ENCODE data around the gene MARCHF7. TPM values are rescaled to one million over a fixed set of nuclear protein-coding genes. Genes with fewer than 3 reads are reported as not detected.
"Not testable (repeated sequence)": the region's sequence is repeated elsewhere in the genome, so short reads cannot be mapped to it uniquely, and the experiment has no call there.

MARCHF7 gene
- total RNA-seq, 1 donor from 2014 or later = 86.7 TPM

- Mint-ChIP-seq H3K27me3 (no peaks in the 10 kb centered on the region), H3K4me1 (peaks cover 79% of the 10 kb centered on the region), H3K27ac (no peak overlapping the region), H3K9me3 (no peaks in the 10 kb centered on the region), H3K4me3 (no peak overlapping the region), H3K36me3 (ENCODE audit: low read depth) (peaks cover 80% of the 10 kb centered on the region)
- CTCF ChIA-PET = no interaction called here
- intact Hi-C loops (cut with micrococcal nuclease) = loop anchor here (10.0 kb wide), 2 partner anchors 752 to 1842 kb away; partner anchors contain the start of genes ACVR1 and TANC1
- POLR2A ChIA-PET = no interaction called here
- no peak for DNase-seq
- TF ChIP-seq, protein P1, sequence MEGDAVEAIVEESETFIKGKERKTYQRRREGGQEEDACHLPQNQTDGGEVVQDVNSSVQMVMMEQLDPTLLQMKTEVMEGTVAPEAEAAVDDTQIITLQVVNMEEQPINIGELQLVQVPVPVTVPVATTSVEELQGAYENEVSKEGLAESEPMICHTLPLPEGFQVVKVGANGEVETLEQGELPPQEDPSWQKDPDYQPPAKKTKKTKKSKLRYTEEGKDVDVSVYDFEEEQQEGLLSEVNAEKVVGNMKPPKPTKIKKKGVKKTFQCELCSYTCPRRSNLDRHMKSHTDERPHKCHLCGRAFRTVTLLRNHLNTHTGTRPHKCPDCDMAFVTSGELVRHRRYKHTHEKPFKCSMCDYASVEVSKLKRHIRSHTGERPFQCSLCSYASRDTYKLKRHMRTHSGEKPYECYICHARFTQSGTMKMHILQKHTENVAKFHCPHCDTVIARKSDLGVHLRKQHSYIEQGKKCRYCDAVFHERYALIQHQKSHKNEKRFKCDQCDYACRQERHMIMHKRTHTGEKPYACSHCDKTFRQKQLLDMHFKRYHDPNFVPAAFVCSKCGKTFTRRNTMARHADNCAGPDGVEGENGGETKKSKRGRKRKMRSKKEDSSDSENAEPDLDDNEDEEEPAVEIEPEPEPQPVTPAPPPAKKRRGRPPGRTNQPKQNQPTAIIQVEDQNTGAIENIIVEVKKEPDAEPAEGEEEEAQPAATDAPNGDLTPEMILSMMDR (IDR thresholded peaks at IDR 0.05) = no peak
- no peak for ATAC-seq (ENCODE audit: low read depth)
Observed at GRCh38 chr2:159716857-159717256, 4.6 kb downstream of the MARCHF7 start.

DNA sequence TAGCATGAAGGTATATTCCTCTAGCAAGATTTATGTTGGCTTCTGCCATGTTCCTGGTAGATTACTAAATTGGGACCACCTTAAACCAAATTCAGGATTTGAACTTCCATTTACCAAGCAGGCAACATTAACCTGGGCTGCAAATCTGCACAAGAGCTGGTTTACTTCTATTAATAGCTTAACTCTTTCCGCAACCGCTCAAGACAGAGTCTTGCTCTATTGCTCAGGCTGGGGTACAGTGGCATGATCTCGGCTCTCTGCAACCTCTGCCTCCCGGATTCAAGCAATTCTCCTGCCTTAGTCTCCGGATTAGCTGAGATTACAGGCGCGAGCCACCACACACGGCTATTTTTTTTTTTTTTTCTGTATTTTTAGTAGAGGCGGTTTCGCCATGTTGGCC lies 8.4 kb downstream of the MARCHF7 start:
- ATAC-seq (ENCODE audit: low read depth) (no peak), DNase-seq (no peak)
- H3K27me3 Mint-ChIP-seq = no peaks in the 10 kb centered on the region
- H3K9me3 Mint-ChIP-seq = no peaks in the 10 kb centered on the region
- intact Hi-C loops (cut with micrococcal nuclease) = no loop called here
- H3K36me3 Mint-ChIP-seq (ENCODE audit: low read depth) = peaks cover 87% of the 10 kb centered on the region
- no peak overlapping the region for H3K27ac Mint-ChIP-seq
- ChIA-PET POLR2A (interaction anchor here (3.9 kb wide), 1 partner anchor 8 kb away, joined by 14 read pairs; the partner anchor contains the start of gene MARCHF7), CTCF (no interaction called here)
- TF ChIP-seq, protein P1 (IDR thresholded peaks at IDR 0.05) = no peak
- peaks cover 87% of the 10 kb centered on the region for H3K4me1 Mint-ChIP-seq
- H3K4me3 Mint-ChIP-seq = no peak overlapping the region

DNA sequence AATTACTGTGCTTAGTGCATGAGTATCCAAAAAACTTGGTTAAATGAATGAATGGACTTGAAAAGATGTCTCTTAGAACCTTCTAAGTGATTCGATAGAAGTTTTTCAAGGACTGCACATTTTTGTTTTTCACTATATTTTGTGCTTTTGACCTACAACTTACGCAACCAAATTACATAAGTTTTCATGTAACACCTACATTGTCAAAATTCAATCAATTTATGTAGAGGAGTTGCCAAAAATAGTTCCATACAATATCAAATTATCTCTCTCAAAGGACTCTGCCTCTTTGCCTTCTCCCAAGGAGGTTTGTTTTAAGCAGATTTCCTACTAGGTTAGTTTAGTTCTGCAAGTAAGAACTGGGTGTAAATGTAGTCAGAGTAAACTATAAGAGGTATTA lies 10.3 kb downstream of the MARCHF7 start:
- no peak overlapping the region for H3K4me3 Mint-ChIP-seq
- CTCF ChIA-PET = interaction anchor here (1.5 kb wide), 1 partner anchor 11 kb away, joined by 4 read pairs; no protein-coding TSS in a partner anchor
- no peaks in the 10 kb centered on the region for H3K27me3 Mint-ChIP-seq
- H3K27ac Mint-ChIP-seq = no peak overlapping the region
- H3K9me3 Mint-ChIP-seq = no peaks in the 10 kb centered on the region
- peaks cover 84% of the 10 kb centered on the region for H3K36me3 Mint-ChIP-seq (ENCODE audit: low read depth)
- no peak for DNase-seq
- POLR2A ChIA-PET = interaction anchor here (3.9 kb wide), 1 partner anchor 10 kb away, joined by 14 read pairs; the partner anchor contains the start of gene MARCHF7
- ATAC-seq (ENCODE audit: low read depth) = no peak
- peaks cover 75% of the 10 kb centered on the region for H3K4me1 Mint-ChIP-seq
- TF ChIP-seq, protein P1 (IDR thresholded peaks at IDR 0.05) = no peak
- intact Hi-C loops (cut with micrococcal nuclease) = no loop called here

GRCh38 chr2:159724795-159725572 lies 12.7 kb downstream of the MARCHF7 start:
- ATAC-seq (ENCODE audit: low read depth); CTCF ChIA-PET; H3K4me3 Mint-ChIP-seq; POLR2A ChIA-PET; H3K9me3 Mint-ChIP-seq; H3K27me3 Mint-ChIP-seq; DNase-seq; H3K27ac Mint-ChIP-seq; intact Hi-C loops (cut with micrococcal nuclease): not testable (repeated sequence)
- peaks cover 78% of the 10 kb centered on the region for H3K36me3 Mint-ChIP-seq (ENCODE audit: low read depth)
- peaks cover 69% of the 10 kb centered on the region for H3K4me1 Mint-ChIP-seq

DNA sequence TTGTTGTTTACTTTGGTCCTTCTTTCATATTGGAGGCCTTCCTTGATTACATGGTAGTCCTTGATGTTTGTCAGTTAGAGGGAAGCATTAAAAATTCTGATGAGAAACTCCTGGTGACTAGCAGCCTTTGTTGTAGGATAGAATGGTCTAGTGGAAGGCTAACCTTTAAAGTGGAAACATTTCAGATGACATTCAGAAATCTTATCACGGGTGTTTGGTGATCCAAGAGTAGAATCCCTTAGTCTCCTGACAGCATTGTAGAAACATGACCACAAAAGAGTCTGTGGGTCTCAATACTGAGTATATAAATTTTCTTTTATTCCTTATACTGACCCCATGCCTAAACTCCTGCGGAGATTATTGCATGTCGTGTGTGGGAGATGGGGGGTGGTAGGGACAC lies 13.4 kb downstream of the MARCHF7 start:
- Mint-ChIP-seq H3K4me3 (no peak overlapping the region), H3K36me3 (ENCODE audit: low read depth) (peaks cover 77% of the 10 kb centered on the region), H3K9me3 (no peaks in the 10 kb centered on the region), H3K27me3 (no peaks in the 10 kb centered on the region), H3K27ac (no peak overlapping the region), H3K4me1 (peaks cover 63% of the 10 kb centered on the region)
- ChIA-PET CTCF (no interaction called here), POLR2A (no interaction called here)
- ATAC-seq (ENCODE audit: low read depth) (no peak), DNase-seq (no peak)
- TF ChIP-seq, protein P1 (IDR thresholded peaks at IDR 0.05) = no peak
- intact Hi-C loops (cut with micrococcal nuclease) = no loop called here
